ENCODE measurements around the gene PAK4. TPM values are rescaled to one million over a fixed set of nuclear protein-coding genes. Genes with fewer than 3 reads are reported as not detected.
"Not testable (repeated sequence)": the region's sequence is repeated elsewhere in the genome, so short reads cannot be mapped to it uniquely, and the experiment has no call there.

PAK4 gene
- total RNA-seq, 1 donor from 2014 or later: 73.9 TPM

GRCh38 chr19:39217094-39217493 lies 91.5 kb downstream of the PAK4 start:
- peaks cover 5% of the 10 kb centered on the region for H3K9me3 Mint-ChIP-seq (ENCODE audit: low read depth)
- peaks cover 44% of the 10 kb centered on the region for H3K27me3 Mint-ChIP-seq
- no peak for DNase-seq (ENCODE audit: low spot score, unreplicated experiment)
- no peaks in the 10 kb centered on the region for H3K4me1 Mint-ChIP-seq (ENCODE audit: low read depth)
- TF ChIP-seq, protein P1, sequence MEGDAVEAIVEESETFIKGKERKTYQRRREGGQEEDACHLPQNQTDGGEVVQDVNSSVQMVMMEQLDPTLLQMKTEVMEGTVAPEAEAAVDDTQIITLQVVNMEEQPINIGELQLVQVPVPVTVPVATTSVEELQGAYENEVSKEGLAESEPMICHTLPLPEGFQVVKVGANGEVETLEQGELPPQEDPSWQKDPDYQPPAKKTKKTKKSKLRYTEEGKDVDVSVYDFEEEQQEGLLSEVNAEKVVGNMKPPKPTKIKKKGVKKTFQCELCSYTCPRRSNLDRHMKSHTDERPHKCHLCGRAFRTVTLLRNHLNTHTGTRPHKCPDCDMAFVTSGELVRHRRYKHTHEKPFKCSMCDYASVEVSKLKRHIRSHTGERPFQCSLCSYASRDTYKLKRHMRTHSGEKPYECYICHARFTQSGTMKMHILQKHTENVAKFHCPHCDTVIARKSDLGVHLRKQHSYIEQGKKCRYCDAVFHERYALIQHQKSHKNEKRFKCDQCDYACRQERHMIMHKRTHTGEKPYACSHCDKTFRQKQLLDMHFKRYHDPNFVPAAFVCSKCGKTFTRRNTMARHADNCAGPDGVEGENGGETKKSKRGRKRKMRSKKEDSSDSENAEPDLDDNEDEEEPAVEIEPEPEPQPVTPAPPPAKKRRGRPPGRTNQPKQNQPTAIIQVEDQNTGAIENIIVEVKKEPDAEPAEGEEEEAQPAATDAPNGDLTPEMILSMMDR (IDR thresholded peaks at IDR 0.05; ENCODE audit: unreplicated experiment): no peak
- no peak overlapping the region for H3K4me3 Mint-ChIP-seq (ENCODE audit: low read depth)
- H3K27ac Mint-ChIP-seq: no peak overlapping the region
- H3K36me3 Mint-ChIP-seq (ENCODE audit: insufficient read depth): no peaks in the 10 kb centered on the region

DNA sequence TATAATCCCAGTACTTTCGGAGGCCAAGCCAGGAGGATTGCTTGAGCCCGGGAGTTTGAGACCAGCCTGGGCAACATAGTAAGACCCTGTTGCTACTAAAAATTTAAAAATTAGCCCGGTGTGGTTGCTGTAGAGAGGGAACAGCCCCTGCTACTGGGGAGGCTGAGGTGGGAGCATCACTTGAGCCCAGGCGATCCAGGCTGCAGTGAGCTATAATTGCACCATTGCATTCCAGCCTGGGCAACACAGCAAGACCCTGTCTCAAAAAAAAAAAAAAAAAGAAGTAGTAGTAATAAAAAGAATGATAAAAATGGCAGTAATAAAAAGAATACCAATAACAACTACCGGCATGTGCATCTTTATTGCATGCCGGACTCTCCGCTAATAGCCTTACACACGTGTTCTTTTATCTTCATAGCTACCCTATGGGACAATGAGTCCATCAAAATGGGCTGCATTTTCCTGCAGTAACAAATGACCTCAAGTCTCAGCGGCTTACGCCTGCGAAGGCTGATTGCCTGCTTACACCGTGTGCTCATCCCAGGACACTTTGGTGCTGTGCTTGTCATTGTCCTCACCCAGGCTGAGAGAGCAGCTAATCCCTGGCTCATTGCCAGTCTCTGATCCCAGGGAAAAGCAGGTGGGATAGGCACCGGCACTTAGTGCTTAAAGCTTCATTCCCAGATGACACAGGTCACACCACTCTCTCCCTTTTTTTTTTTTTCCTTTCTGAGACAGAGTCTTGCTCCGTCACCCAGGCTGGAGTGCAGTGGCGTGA lies 92.8 kb downstream of the PAK4 start:
- H3K4me3 Mint-ChIP-seq (ENCODE audit: low read depth): no peak overlapping the region
- TF ChIP-seq, protein P1 (IDR thresholded peaks at IDR 0.05; ENCODE audit: unreplicated experiment): no peak
- H3K9me3 Mint-ChIP-seq (ENCODE audit: low read depth): peaks cover 5% of the 10 kb centered on the region
- H3K27ac Mint-ChIP-seq: no peak overlapping the region
- H3K36me3 Mint-ChIP-seq (ENCODE audit: insufficient read depth): no peaks in the 10 kb centered on the region
- H3K27me3 Mint-ChIP-seq: peaks cover 48% of the 10 kb centered on the region
- no peak for DNase-seq (ENCODE audit: low spot score, unreplicated experiment)
- no peaks in the 10 kb centered on the region for H3K4me1 Mint-ChIP-seq (ENCODE audit: low read depth)

GRCh38 chr19:39219108-39219507 lies 93.5 kb downstream of the PAK4 start:
- DNase-seq (ENCODE audit: low spot score, unreplicated experiment); H3K27ac Mint-ChIP-seq; H3K36me3 Mint-ChIP-seq (ENCODE audit: insufficient read depth); H3K4me3 Mint-ChIP-seq (ENCODE audit: low read depth); H3K9me3 Mint-ChIP-seq (ENCODE audit: low read depth); H3K4me1 Mint-ChIP-seq (ENCODE audit: low read depth): not testable (repeated sequence)
- H3K27me3 Mint-ChIP-seq: peaks cover 52% of the 10 kb centered on the region

- DNase-seq (ENCODE audit: low spot score, unreplicated experiment): no peak
- H3K27me3 Mint-ChIP-seq: peaks cover 61% of the 10 kb centered on the region
- H3K36me3 Mint-ChIP-seq (ENCODE audit: insufficient read depth): no peaks in the 10 kb centered on the region
- no peaks in the 10 kb centered on the region for H3K9me3 Mint-ChIP-seq (ENCODE audit: low read depth)
- no peak overlapping the region for H3K4me3 Mint-ChIP-seq (ENCODE audit: low read depth)
- no peaks in the 10 kb centered on the region for H3K4me1 Mint-ChIP-seq (ENCODE audit: low read depth)
- TF ChIP-seq, protein P1 (IDR thresholded peaks at IDR 0.05; ENCODE audit: unreplicated experiment): no peak
- H3K27ac Mint-ChIP-seq: no peak overlapping the region
These were observed 98.2 kb downstream of the PAK4 start for GRCh38 chr19:39223703-39224279.

GRCh38 chr19:39224910-39225309 lies 99.3 kb downstream of the PAK4 start:
- no peak for DNase-seq (ENCODE audit: low spot score, unreplicated experiment)
- no peak overlapping the region for H3K4me3 Mint-ChIP-seq (ENCODE audit: low read depth)
- H3K27me3 Mint-ChIP-seq: peaks cover 60% of the 10 kb centered on the region

More at GRCh38 chr19:39224910-39225309, 99.3 kb downstream of the PAK4 start:
- TF ChIP-seq, protein P1 (IDR thresholded peaks at IDR 0.05; ENCODE audit: unreplicated experiment): no peak
- Mint-ChIP-seq H3K27ac (no peak overlapping the region), H3K9me3 (ENCODE audit: low read depth) (no peaks in the 10 kb centered on the region), H3K4me1 (ENCODE audit: low read depth) (no peaks in the 10 kb centered on the region), H3K36me3 (ENCODE audit: insufficient read depth) (no peaks in the 10 kb centered on the region)

Other genes starting within 250 kb of the PAK4 start
- gene RINL, start 247.5 kb upstream of the PAK4 start, total RNA-seq: 2.6 and 3.0 TPM in 2 replicates
- gene SIRT2, start 226.2 kb upstream of the PAK4 start, total RNA-seq: 33.4 and 38.0 TPM in 2 replicates
- 18.0 and 18.8 TPM in 2 replicates for gene NFKBIB, start 225.8 kb upstream of the PAK4 start, total RNA-seq
- gene CCER2, start 213.6 kb upstream of the PAK4 start, total RNA-seq: 0.81 and 1.4 TPM in 2 replicates
- 68.2 and 74.7 TPM in 2 replicates for gene SARS2, start 195.0 kb upstream of the PAK4 start, total RNA-seq
- 26.7 and 26.8 TPM in 2 replicates for gene MRPS12, start 194.8 kb upstream of the PAK4 start, total RNA-seq
- gene FBXO17, start 150.0 kb upstream of the PAK4 start, total RNA-seq: 24.1 and 27.1 TPM in 2 replicates
- gene FBXO27, start 93.2 kb upstream of the PAK4 start, total RNA-seq: 10.3 and 14.6 TPM in 2 replicates
- gene ACP7, start 41.4 kb upstream of the PAK4 start, total RNA-seq: not detected in 2 replicates
- gene NCCRP1, start 71.2 kb downstream of the PAK4 start, total RNA-seq: 0.89 and 0.93 TPM in 2 replicates
- gene SYCN, start 78.5 kb downstream of the PAK4 start, total RNA-seq: not detected in 2 replicates
- not detected in 2 replicates for gene IFNL3, start 119.2 kb downstream of the PAK4 start, total RNA-seq
- not detected in 2 replicates for gene IFNL4, start 123.1 kb downstream of the PAK4 start, total RNA-seq
- gene IFNL2, start 142.6 kb downstream of the PAK4 start, total RNA-seq: not detected in 2 replicates
- not detected in 2 replicates for gene IFNL1, start 170.6 kb downstream of the PAK4 start, total RNA-seq
- 4.8 and 5.2 TPM in 2 replicates for gene LRFN1, start 195.1 kb downstream of the PAK4 start, total RNA-seq
- not detected in 2 replicates for gene GMFG, start 210.3 kb downstream of the PAK4 start, total RNA-seq
- gene SAMD4B, start 216.6 kb downstream of the PAK4 start, total RNA-seq: 140 and 152 TPM in 2 replicates